GF-D8 (cell line): Measurements from ENCODE around the gene PRKG1.
"Not testable (repeated sequence)": the region's sequence is repeated elsewhere in the genome, so short reads cannot be mapped to it uniquely, and the experiment has no call there.

Source experiments
- DNase-seq: peaks from one replicate; lab custom pipeline; 2025; lab: John Stamatoyannopoulos, UW

The PRKG1 gene

GRCh38 chr10:51321980-51322379, 247.7 kb downstream of the PRKG1 start:
- DNase-seq: no peak

- no peak for DNase-seq
Measured at GRCh38 chr10:51325649-51326048, 251.4 kb downstream of the PRKG1 start.

GRCh38 chr10:51326174-51326573, 251.9 kb downstream of the PRKG1 start:
- DNase-seq: no peak

GRCh38 chr10:51327432-51327831, 253.1 kb downstream of the PRKG1 start:
- DNase-seq: no peak

GRCh38 chr10:51340366-51340765, 266.1 kb downstream of the PRKG1 start:
- DNase-seq: no peak

- no peak for DNase-seq
Measured at GRCh38 chr10:51340845-51341610, 266.7 kb downstream of the PRKG1 start.

GRCh38 chr10:51341745-51342144, 267.5 kb downstream of the PRKG1 start:
- DNase-seq: not testable (repeated sequence)

- DNase-seq: no peak
Measured at GRCh38 chr10:51342381-51342780, 268.1 kb downstream of the PRKG1 start.

- DNase-seq: no peak
Measured at GRCh38 chr10:51343391-51343790, 269.1 kb downstream of the PRKG1 start.

- DNase-seq: no peak
Measured at GRCh38 chr10:51344371-51344770, 270.1 kb downstream of the PRKG1 start.

- no peak for DNase-seq
Measured at GRCh38 chr10:51348622-51349021, 274.3 kb downstream of the PRKG1 start.

- no peak for DNase-seq
Measured at GRCh38 chr10:51357170-51357569, 282.9 kb downstream of the PRKG1 start.

- DNase-seq: no peak
Measured at GRCh38 chr10:51358227-51358626, 283.9 kb downstream of the PRKG1 start.

GRCh38 chr10:51363415-51363814, 289.1 kb downstream of the PRKG1 start:
- no peak for DNase-seq

- no peak for DNase-seq
Measured at GRCh38 chr10:51364674-51365073, 290.4 kb downstream of the PRKG1 start.

- no peak for DNase-seq
Measured at GRCh38 chr10:51366044-51366443, 291.8 kb downstream of the PRKG1 start.

GRCh38 chr10:51367127-51367526, 292.8 kb downstream of the PRKG1 start:
- DNase-seq: no peak

- DNase-seq: no peak
Measured at GRCh38 chr10:51367694-51368093, 293.4 kb downstream of the PRKG1 start.

GRCh38 chr10:51368943-51369342, 294.7 kb downstream of the PRKG1 start:
- no peak for DNase-seq

- no peak for DNase-seq
Measured at GRCh38 chr10:51369903-51370302, 295.6 kb downstream of the PRKG1 start.

- DNase-seq: no peak
Measured at GRCh38 chr10:51371743-51372142, 297.5 kb downstream of the PRKG1 start.

GRCh38 chr10:51375790-51376189, 301.5 kb downstream of the PRKG1 start:
- no peak for DNase-seq

- no peak for DNase-seq
Measured at GRCh38 chr10:51377070-51377931, 303.0 kb downstream of the PRKG1 start.
